ENCODE data around the gene ACTRT2.

ACTRT2 gene

DNA sequence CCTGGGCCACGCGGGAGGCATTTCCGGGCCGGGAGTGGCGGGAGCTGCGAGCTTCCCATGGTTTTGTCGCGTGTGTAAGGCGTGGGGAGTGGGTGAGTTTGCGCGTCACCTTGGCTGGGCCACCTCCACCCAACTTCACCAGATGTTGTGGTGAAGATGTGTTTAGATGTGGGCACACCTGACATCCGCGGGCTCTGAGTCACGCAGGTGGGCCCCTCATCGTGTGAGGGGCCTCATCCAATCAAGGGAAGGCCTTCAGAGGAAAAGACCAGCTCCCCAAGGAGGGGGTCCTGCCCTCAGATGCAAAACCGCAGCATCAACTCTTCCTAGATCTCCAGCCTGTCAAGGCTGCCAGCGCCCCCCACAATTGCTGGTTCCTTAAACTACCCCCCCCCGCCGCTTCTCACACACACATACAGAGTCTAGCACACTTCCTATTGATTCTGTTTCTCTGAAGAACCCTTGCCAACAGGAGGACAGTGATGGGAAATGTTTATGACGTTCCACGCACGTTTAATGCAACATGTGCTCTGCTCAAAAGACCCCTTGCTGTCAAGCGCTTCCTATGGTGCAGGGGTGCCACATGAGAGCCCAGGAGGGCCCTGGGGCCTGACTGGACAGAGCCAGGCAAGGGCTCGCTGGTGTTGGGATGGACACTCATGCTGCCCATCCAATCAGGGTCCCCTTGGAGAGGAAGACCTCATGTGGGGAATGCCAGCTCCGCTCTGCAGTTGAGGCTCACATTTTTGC lies 11.9 kb downstream of the ACTRT2 start:
- no peak for DNase-seq (ENCODE audit: low read depth)

DNA sequence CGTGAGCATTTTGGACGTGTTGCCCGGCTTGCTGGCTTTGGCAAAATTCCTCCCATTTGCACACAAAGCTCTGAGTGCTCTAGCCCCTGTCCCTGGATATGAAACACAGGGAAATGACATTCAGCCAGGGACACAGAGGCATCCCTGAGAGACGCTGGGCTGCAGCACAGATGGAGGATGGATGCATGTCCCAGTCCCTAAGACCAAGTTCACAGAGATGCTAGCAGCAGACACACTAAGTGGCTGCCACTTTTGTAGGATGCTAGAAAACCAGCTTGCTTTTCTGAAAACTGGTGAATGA lies 12.5 kb downstream of the ACTRT2 start:
- no peak for DNase-seq (ENCODE audit: low read depth)

- DNase-seq (ENCODE audit: low read depth): no peak
These were observed 12.9 kb downstream of the ACTRT2 start for GRCh38 chr1:3034162-3034561.

GRCh38 chr1:3034728-3035562 lies 13.7 kb downstream of the ACTRT2 start:
- no peak for DNase-seq (ENCODE audit: low read depth)

DNA sequence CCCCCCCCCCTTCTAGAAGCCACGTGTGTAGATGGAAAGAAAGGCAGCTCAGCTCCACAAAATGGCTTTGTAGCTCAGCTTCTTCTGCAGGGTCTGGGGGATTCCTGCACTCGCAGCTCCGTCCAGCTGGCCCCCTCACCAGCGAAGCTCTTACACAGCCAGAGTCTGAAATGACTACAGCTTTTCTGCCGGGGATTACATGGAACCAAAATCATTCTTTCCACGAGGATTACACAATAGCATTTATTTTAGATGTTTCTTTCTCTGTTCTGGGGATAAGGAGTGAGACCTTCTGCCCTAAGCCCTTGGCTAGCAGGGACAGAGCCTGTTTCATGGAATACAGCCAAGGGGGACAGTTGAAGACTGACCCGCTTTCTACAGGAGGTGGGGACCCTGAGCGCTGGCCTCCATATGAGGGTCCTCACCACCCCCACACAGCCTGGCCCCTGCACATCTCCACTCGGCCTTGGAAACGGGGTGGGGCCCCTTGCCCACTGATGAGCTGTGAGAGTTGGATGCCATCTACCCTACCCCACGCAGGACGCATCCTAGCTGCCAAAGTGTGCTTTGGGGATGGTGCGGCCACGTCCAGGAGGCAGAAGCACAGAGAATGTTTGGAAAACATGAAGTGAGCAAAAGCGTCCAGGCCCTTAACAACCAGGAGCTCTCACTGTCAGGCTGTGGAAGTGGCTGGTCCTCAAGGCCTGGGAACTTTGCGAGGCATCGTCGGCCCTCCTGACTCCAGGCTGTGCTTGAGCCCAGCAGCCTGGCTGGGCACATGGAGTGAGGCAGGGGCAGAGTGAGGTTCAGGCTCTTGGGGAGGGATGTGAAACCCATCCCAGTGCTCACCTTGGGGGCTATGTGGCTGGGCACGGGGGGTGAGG lies 14.5 kb downstream of the ACTRT2 start:
- no peak for DNase-seq (ENCODE audit: low read depth)

DNA sequence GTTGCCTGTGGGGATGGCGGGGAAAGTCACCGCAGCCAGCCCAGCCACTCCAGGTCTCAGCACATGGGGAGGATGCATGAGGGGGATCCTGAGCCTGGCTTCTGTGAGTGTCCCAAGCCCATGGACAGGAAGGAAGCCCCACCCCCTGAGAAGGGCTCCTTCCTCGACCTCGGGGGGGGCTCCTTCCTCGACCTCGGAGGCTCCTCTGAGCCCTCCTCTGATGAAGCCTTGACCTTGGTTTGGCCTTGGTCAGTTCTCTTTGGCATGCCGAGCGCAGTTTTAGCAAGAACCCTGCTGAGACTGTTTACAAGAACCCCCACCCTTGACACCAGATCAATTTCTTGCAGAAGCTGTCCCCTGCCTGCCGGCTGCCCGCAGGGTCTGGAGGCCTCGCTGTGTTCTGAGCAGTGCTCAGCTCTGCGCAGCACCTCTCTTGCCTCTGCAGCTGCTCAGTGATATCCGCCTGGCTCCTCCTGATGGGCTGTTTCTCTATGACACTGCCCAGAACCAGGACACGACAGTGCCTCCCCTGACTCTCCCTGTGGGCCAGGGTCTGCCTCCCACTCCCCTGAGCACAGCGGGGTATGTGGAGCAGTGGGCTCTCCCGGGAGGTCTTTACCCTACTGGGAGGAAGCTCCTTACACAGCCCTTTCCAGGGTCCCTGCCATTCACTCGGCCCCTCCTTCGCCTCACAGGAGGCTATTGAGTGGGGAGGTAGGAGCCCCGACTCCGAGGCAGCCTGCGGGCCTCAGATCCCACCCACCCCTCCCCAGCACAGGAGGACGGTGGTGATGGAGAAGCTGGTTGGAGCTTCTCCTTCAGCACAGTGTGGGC lies 15.4 kb downstream of the ACTRT2 start:
- no peak for DNase-seq (ENCODE audit: low read depth)

- no peak for DNase-seq (ENCODE audit: low read depth)
These were observed 16.2 kb downstream of the ACTRT2 start for GRCh38 chr1:3037281-3038040.

DNA sequence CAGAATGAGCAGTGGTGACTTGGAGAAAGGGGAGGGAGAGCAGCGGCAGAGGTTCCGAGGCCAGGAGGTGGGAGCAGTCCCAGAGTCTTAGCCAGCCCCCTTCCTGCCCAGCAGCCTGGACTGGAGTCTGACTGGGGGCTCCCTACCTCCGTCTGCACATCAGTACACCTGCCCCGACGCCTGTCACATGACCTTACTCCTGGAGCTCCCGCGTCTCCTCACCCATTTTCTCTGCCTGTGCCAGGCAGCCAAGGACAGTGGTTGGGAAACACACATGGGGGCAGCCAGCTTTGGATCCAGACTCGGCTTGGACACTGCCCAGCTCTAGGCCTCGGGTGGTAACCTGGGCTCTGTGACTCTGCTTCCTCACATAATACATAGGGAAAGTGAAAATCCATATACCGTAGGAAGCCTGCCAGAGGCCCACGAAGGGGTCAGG lies 16.9 kb downstream of the ACTRT2 start:
- DNase-seq (ENCODE audit: low read depth): no peak

DNA sequence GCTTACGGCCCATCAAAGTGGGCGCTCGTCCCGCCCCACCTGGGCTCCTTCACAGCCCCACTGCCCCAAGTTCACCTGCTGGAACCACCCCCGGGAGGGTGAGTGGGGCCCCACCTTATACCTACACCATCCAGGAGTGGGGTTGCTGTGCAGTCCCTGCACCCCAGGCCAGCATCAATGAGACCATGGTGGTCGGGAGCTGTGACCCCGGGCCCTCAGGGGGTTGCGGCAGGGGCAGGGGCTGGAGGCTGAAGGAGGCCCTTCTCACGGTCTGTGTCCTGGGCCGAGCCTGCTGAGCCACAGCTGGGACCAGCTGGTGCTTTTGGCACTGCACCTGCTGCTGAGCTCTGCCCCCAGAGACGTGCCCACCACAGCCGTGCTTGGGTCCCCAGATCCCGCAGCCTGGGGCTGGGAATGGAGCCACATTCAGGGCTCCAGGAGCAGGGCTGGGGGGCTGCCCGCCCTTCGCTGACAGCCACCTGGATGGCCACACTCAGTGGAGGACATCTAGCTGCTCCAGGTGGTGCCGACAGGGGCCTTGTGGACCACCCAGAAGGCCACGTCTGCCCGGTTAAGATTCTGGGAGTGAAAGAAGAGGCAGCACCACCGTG lies 17.4 kb downstream of the ACTRT2 start:
- no peak for DNase-seq (ENCODE audit: low read depth)

DNA sequence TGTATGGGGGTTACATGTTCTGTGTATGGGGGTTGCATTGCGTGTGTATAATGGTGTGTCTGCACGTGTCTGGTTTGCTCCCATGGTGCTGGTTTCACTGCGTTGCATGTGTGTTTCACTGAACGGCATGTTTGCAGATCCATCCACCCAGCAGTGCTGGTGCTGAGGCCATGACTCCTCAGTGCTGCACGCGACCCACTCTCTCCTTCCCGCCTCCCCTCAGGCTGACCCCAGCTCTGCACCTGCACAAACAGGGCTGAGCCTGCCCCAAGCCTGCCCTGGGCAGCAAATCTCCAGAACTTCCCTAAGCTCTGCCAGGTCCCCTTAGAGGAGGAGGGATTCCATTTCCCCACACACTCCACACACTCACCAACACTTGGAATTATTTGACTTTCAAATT lies 18.7 kb downstream of the ACTRT2 start:
- no peak for DNase-seq (ENCODE audit: low read depth)

- DNase-seq (ENCODE audit: low read depth): no peak
These were observed 21.2 kb downstream of the ACTRT2 start for GRCh38 chr1:3042481-3042880.

DNA sequence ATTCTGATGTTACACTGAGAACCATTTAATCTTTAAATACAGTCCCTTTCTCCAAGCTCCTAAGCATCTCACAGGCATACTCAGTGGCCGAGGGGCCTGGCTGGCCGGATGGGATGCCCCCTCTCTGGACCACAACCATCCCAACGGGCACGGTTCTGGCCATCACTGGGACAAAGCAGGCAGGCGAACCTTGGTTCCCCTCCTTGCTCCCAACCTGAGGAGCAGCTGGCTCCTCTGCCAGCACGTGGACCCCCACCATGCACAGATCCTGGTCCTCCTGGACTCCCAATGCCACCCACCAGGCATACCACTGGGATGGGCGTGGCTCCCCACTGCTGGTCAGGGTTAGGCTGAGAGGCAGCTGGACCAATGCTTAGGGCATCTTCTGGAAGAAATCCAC lies 27.9 kb downstream of the ACTRT2 start:
- no peak for DNase-seq (ENCODE audit: low read depth)

DNA sequence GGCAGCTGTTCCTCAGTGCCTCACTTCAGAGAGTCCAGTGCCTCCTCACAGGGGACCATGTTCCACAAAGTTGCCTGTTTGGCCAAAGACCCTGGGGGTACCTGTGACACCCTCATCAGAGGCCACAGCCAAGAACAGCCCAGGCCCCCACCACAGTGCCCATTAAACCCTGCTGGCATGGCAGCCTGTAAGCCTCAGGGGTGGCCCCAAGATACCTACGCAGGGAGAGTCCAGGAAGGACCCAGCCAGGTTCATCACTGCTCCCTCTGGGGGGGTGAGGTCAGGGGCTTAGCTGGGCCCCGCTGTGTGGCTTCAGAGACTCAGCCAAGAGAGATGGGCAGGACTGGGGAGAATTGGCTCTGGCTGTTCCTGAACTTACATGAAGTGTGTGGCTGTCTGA lies 28.6 kb downstream of the ACTRT2 start:
- no peak for DNase-seq (ENCODE audit: low read depth)

DNA sequence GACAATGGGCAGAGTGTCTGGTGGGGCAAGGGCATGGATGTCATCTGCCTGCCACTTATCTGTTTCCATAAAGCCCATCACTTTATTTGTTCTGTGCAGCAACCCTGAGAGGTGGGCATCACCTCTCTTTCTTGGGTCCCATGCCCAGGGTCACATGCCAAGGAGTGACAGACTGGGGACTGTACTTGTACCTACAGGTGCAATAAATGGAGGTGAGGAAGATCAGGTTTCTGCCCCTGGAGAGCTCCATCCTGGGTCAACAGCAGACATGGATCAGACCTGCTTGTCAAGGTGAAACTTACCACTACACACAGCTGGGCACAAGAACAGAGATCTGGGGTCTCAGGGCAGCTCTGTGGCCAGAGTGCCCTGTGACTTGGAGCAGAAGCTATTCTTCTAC lies 29.3 kb downstream of the ACTRT2 start:
- DNase-seq (ENCODE audit: low read depth): no peak

GRCh38 chr1:3051270-3052268 lies 30.3 kb downstream of the ACTRT2 start:
- DNase-seq (ENCODE audit: low read depth): no peak

DNA sequence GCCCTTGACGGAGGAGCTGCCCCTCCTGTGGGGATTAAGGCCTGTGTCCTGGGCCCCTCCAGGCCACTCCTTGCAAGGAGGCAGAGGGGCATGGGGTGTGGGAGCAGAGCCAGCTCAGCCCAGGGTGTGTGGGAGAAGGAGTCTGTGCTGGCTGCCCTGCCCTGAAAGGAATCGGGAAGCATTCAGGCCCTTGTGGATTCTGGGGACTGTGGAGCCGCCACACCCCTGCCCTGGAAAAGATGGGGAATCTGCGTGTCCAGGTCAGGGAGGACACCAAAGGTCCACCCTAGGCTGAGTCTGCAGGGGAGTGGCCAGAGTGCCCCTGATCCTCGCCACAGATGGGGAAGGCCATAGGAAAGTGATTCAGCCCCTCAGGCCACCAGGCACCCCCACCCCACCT lies 31.2 kb downstream of the ACTRT2 start:
- no peak for DNase-seq (ENCODE audit: low read depth)

DNA sequence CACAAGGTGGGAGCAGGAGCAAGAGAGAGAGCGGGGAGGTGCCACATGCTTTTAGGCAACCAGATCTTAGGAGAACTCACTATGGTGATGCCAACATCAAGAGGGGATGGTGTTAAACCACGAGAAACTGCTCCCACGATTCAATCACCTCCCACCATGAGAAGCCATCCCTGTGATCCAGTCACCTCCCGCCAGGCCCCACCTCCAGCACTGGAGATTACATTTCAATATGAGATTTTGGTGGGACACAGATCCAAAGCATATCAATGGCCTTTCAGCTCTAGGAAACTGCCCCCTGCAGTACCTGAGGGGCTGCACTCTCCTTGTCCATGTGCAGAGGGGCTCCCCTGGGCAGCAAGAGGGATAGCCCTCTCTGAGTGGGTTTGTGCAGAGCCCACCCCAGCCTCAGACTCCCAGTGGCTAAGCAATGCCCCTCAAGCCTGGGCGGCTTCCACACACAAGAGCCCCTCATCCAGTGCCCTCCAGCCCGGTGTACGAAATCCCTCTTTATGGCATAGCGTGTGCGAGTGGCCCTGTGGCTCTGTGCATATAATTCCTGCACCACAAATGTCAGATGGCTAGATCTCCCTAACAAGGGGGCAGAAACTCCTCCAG lies 32.2 kb downstream of the ACTRT2 start:
- DNase-seq (ENCODE audit: low read depth): no peak

DNA sequence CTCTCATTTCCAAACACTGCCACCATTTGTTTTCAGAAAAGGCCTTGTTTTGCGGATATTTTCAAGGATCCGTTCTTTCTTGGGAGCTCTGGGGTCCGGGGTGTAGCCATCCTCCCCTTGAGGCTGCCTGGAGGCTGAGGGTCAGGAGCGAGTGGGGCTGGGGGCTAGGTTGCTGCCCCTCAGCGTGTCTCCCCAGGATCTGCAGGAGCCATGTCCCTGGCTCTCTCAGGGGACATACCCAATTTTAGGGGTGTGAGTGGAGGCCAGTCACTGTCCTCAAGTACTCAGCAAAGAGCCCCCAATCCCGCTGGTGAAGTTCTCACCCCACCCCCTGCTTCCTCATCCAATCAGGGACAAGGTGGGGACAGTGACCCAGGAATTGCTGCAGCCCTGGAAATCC lies 32.7 kb downstream of the ACTRT2 start:
- no peak for DNase-seq (ENCODE audit: low read depth)

DNA sequence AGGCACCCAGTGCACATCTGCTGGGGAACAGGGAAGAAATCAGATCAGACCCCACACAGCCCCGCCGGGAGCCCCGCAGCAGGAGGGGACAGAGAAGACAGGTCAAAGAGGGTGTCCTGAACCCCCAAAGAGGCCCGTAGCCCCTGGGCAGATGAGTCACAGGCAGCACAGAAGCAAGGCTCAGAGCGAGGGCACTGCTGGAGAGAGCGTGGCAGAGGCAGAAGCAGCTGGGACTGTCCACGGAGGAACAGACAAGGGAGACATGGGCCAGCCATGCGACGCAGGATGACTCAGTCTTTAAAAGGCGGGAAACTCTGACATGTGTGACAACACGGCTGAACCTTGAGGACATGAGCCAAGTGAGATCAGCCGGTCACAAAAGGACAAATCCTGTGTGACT lies 33.2 kb downstream of the ACTRT2 start:
- no peak for DNase-seq (ENCODE audit: low read depth)
